ENCODE measurements around the gene NLGN1.

- no peak for TF ChIP-seq CTCF (IDR thresholded peaks at IDR 0.05; ENCODE audit: control extremely low read depth in 1 of 3, insufficient read depth in 1 of 3, low read depth in 1 of 3, low read length in 3 of 3)
- TF ChIP-seq MAFK (IDR thresholded peaks at IDR 0.05; ENCODE audit: low read depth, low read length) = no peak
- TF ChIP-seq, protein P1, sequence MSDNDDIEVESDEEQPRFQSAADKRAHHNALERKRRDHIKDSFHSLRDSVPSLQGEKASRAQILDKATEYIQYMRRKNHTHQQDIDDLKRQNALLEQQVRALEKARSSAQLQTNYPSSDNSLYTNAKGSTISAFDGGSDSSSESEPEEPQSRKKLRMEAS (IDR thresholded peaks at IDR 0.05) = no peak
- no peak for TF ChIP-seq YY1 (IDR thresholded peaks at IDR 0.05; ENCODE audit: low read depth, low read length)
- TF ChIP-seq, protein P2, sequence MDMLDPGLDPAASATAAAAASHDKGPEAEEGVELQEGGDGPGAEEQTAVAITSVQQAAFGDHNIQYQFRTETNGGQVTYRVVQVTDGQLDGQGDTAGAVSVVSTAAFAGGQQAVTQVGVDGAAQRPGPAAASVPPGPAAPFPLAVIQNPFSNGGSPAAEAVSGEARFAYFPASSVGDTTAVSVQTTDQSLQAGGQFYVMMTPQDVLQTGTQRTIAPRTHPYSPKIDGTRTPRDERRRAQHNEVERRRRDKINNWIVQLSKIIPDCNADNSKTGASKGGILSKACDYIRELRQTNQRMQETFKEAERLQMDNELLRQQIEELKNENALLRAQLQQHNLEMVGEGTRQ (IDR thresholded peaks at IDR 0.05; ENCODE audit: low read length) = no peak
- TF ChIP-seq POLR2AphosphoS5 (IDR thresholded peaks at IDR 0.05; ENCODE audit: low read depth, low read length) = no peak
These were observed 936.6 kb downstream of the NLGN1 start for GRCh38 chr3:174334111-174334510.
